ENCODE results near the gene CCL26.

CCL26 gene

GRCh38 chr7:75739796-75740672 is 32.0 kb downstream of the CCL26 start:
- no peak for DNase-seq (ENCODE audit: low read depth, low spot score)
- Histone ChIP-seq H3K4me3 (ENCODE audit: low read length) (peak overlapping the region; percentile 83), H3K27ac (ENCODE audit: low read length) (no peak overlapping the region), H3K36me3 (ENCODE audit: control insufficient read depth, insufficient read depth, low read length) (no peaks in the 10 kb centered on the region), H3K27me3 (ENCODE audit: control insufficient read depth, insufficient read depth, low read length) (no peaks in the 10 kb centered on the region), H3K4me1 (ENCODE audit: control insufficient read depth, insufficient read depth, low read length) (peaks cover 2% of the 10 kb centered on the region; the same call in 1 of the 2 replicates), H3K9me3 (ENCODE audit: control insufficient read depth, insufficient read depth, low read length) (no peaks in the 10 kb centered on the region)
- WGBS (ENCODE audit: insufficient coverage, insufficient read length), result no CpG with 5 or more reads among the region's 26 CpGs

DNA sequence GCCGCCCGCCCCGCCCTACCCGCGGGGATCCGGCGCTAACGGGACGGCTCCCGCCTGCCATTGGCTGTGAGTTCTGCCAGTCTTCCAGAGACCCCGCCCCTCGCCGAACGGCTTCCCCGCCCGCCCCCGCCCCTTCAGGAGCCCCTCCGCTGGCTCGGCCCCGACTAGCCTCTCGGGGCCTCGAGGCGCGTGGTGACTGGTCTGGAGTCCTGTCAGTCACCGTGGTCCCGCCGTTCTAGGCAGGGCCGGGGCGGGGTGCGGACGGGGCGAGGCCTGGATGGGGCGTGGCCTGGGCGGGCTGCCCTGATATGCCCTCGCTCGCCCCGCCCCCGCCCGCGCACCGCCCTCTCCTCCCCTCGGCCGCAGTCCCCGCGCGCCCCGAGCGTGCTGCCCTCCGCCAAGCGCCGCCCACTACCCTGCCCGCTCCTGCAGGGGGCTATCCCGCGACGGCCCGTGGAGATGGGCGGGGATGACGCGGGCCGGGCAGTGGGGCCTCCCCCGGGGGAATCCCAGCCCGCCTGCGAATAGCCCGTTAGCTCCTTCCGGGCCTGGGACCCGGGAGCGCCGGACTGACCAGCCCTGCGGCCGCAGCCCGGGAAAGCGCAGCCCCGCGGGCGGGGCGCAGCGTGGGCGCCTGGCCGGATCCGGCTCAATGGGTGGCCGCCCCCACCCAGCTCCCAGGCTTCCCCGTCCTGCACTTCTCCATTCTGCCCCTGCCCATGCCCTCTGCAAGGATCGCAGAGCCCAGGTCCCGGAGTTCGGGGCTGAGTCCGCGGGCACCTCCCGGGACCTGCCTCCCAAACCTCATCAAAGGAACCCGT is 32.8 kb downstream of the CCL26 start:
- Histone ChIP-seq H3K4me1 (ENCODE audit: control insufficient read depth, insufficient read depth, low read length) (peaks cover 2% of the 10 kb centered on the region; the same call in 1 of the 2 replicates), H3K27me3 (ENCODE audit: control insufficient read depth, insufficient read depth, low read length) (no peaks in the 10 kb centered on the region), H3K36me3 (ENCODE audit: control insufficient read depth, insufficient read depth, low read length) (no peaks in the 10 kb centered on the region), H3K9me3 (ENCODE audit: control insufficient read depth, insufficient read depth, low read length) (no peaks in the 10 kb centered on the region), H3K27ac (ENCODE audit: low read length) (no peak overlapping the region), H3K4me3 (ENCODE audit: low read length) (peak overlapping the region; percentile 83)
- no CpG with 5 or more reads among the region's 89 CpGs for WGBS (ENCODE audit: insufficient coverage, insufficient read length)
- peak; percentile 80 for DNase-seq (ENCODE audit: low read depth, low spot score)

DNA sequence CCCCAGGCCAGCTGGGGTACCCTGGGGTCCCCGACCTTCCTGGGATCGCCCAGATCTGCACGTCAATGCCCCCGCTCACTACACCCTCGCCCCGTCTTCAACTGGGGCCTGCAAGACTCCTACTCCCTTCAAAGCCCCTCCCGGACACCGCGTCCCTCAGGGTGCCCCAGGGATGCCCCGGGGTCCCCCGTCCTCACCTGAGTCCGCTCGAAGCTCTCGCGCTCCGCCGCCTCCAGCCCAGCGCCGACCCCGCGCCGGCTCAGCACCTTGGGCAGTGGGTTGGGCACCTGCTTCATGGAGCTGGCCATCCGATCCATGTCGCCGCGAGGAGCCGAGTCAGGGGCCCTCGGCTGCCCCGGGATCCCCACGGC is 33.4 kb downstream of the CCL26 start, which contains the start of gene HIP1:
TSS of gene HIP1 (minus strand) at position 338 of the 371 bp plus-strand sequence. CDS start at position 317, 21 bp downstream.
- Histone ChIP-seq H3K36me3 (ENCODE audit: control insufficient read depth, insufficient read depth, low read length) (no peaks in the 10 kb centered on the region), H3K4me3 (ENCODE audit: low read length) (peak within 1 kb of the TSS; percentile 83), H3K27me3 (ENCODE audit: control insufficient read depth, insufficient read depth, low read length) (no peaks in the 10 kb centered on the region), H3K4me1 (ENCODE audit: control insufficient read depth, insufficient read depth, low read length) (peaks cover 2% of the 10 kb centered on the region; the same call in 1 of the 2 replicates), H3K27ac (ENCODE audit: low read length) (no peak within 1 kb of the TSS), H3K9me3 (ENCODE audit: control insufficient read depth, insufficient read depth, low read length) (no peaks in the 10 kb centered on the region)
- WGBS (ENCODE audit: insufficient coverage, insufficient read length), result no CpG with 5 or more reads among the region's 30 CpGs
- DNase-seq (ENCODE audit: low read depth, low spot score), result no peak

- H3K27ac ChIP-seq (ENCODE audit: low read length), result no peak overlapping the region
- H3K4me3 ChIP-seq (ENCODE audit: low read length), result peak overlapping the region; percentile 81
- H3K9me3 ChIP-seq (ENCODE audit: control insufficient read depth, insufficient read depth, low read length), result no peaks in the 10 kb centered on the region
- peaks cover 2% of the 10 kb centered on the region; the same call in 1 of the 2 replicates for H3K4me1 ChIP-seq (ENCODE audit: control insufficient read depth, insufficient read depth, low read length)
- no peak for DNase-seq (ENCODE audit: low read depth, low spot score)
- no peaks in the 10 kb centered on the region for H3K36me3 ChIP-seq (ENCODE audit: control insufficient read depth, insufficient read depth, low read length)
- no peaks in the 10 kb centered on the region for H3K27me3 ChIP-seq (ENCODE audit: control insufficient read depth, insufficient read depth, low read length)
- WGBS (ENCODE audit: insufficient coverage, insufficient read length), result no CpG with 5 or more reads among the region's 18 CpGs
Observed at GRCh38 chr7:75737856-75738603, 34.0 kb downstream of the CCL26 start.

GRCh38 chr7:75735581-75736350 is 36.2 kb downstream of the CCL26 start:
- DNase-seq (ENCODE audit: low read depth, low spot score), result no peak
- no CpG with 5 or more reads among the region's 9 CpGs for WGBS (ENCODE audit: insufficient coverage, insufficient read length)
- H3K27me3 ChIP-seq (ENCODE audit: control insufficient read depth, insufficient read depth, low read length), result no peaks in the 10 kb centered on the region
- no peak overlapping the region for H3K27ac ChIP-seq (ENCODE audit: low read length)
- no peaks in the 10 kb centered on the region for H3K36me3 ChIP-seq (ENCODE audit: control insufficient read depth, insufficient read depth, low read length)
- peaks cover 3% of the 10 kb centered on the region; the same call in 1 of the 2 replicates for H3K4me1 ChIP-seq (ENCODE audit: control insufficient read depth, insufficient read depth, low read length)
- H3K4me3 ChIP-seq (ENCODE audit: low read length), result no peak overlapping the region
- no peaks in the 10 kb centered on the region for H3K9me3 ChIP-seq (ENCODE audit: control insufficient read depth, insufficient read depth, low read length)

DNA sequence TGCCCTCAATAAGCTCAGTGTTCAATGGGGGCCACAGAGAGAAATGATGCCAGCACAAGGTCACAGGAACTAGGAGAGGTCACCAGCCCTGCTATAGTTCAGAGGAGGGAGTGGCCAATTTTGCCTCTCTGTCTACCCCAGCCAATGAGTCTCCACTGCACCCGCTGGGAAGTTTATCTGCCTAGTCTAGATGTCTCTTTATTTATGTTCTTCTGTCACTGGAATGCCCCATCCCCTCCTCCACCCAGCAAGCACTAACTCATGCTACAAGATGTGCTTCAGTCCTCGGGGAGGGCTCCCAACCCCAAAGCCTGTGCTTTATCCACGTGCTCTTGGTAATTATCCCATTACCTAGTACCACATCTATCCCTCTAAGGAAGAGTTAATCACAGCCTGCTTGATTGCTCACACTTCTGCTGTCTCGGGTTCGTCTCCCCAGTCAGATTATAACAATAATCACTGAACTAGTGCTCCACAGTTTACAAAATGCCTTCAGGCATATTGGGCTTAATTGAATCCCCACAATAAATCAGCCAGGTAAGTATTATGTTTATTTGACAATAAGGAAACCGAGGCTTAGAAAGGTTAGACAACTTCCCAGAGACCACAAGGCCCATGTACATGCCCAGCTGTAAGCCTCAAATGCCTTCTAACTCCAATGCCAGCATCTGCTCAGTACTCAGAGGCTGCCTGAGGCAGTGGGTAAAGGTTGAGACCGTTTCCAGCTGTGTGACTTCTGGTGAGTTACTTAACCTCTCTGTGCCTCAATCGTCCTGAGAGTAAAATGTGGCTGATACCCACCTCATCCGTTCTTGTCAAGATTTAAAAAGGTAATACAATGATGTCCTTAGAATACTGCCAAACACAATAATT is 37.2 kb downstream of the CCL26 start:
- no peak for DNase-seq (ENCODE audit: low read depth, low spot score)
- Histone ChIP-seq H3K27ac (ENCODE audit: low read length) (no peak overlapping the region), H3K4me3 (ENCODE audit: low read length) (no peak overlapping the region), H3K27me3 (ENCODE audit: control insufficient read depth, insufficient read depth, low read length) (no peaks in the 10 kb centered on the region), H3K36me3 (ENCODE audit: control insufficient read depth, insufficient read depth, low read length) (no peaks in the 10 kb centered on the region), H3K4me1 (ENCODE audit: control insufficient read depth, insufficient read depth, low read length) (peaks cover 4% of the 10 kb centered on the region; the same call in 1 of the 2 replicates), H3K9me3 (ENCODE audit: control insufficient read depth, insufficient read depth, low read length) (no peaks in the 10 kb centered on the region)
- WGBS (ENCODE audit: insufficient coverage, insufficient read length), result no CpG with 5 or more reads among the region's 9 CpGs

DNA sequence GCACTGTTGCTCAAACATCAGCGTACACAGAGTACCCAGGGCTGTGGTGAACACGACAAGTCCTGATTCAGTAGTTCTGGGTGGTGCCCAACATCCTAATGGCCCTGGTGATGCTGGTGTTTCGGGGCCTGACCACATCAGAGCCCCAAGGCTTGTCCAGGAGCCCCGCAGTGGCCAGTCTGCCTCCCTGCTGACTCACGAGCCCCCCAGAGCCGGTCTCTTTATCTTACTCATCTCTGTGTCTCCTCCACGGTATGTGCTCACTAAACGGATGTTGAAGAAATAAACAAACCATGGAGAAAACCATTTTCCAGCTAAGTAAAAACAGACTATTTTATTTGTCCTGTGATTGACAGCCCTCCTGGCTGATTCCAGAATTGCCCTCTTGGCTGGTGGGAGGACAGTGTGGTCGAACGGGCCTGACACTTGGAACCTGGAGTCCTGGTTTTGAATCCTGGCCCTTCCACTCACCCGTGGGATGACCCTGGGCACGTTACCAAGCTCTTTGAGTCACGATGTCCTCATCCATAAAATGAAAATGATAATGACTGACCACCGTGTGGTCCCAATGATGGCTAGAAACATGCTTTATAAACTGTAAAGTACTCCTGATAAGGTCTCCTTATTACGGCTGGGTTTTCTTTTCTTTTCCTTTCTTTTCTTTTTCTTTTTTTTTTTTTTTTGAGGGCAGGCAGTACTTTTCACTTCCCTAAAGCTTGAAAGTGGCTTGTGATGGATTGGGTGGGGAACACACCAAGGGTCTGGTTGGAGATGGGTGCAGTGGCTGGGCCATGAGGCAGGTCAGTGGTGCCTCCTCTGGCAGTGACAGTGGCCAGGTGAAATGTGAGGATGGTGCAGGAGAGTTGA is 39.0 kb downstream of the CCL26 start:
- no peak overlapping the region for H3K27ac ChIP-seq (ENCODE audit: low read length)
- DNase-seq (ENCODE audit: low read depth, low spot score), result no peak

DNA sequence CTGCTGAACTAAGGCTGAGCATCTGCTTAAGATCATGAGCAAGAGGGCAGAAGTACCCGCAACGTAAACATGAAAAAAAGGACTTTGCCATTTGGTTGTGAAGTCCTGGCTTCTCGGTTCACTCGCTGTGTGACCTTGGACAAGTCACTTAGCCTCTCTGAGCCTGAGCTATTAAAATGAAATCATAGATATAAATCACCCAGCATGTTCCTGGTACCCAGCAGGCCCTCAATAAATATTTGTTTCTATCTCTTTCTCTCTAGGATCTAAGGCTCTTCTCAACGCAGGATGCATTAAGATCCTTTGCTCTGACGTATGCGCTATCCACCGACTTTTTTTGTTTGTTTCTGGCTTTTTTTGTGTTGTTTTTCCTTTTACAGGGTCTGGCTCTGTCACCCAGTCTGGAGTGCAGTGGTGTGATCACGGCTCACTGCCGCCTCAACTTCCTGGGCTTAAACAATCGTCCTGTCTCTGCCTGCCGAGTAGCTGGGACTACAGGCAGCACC is 39.9 kb downstream of the CCL26 start:
- DNase-seq (ENCODE audit: low read depth, low spot score), result no peak
- H3K27ac ChIP-seq (ENCODE audit: low read length), result no peak overlapping the region
- no CpG with 5 or more reads among the region's 12 CpGs for WGBS (ENCODE audit: insufficient coverage, insufficient read length)

More for the DNA sequence above, 39.0 kb downstream of the CCL26 start:
- no CpG with 5 or more reads among the region's 15 CpGs for WGBS (ENCODE audit: insufficient coverage, insufficient read length)
- peaks cover 7% of the 10 kb centered on the region; the same call in 1 of the 2 replicates for H3K4me1 ChIP-seq (ENCODE audit: control insufficient read depth, insufficient read depth, low read length)
- no peaks in the 10 kb centered on the region for H3K36me3 ChIP-seq (ENCODE audit: control insufficient read depth, insufficient read depth, low read length)
- no peaks in the 10 kb centered on the region for H3K9me3 ChIP-seq (ENCODE audit: control insufficient read depth, insufficient read depth, low read length)
- no peaks in the 10 kb centered on the region for H3K27me3 ChIP-seq (ENCODE audit: control insufficient read depth, insufficient read depth, low read length)
- no peak overlapping the region for H3K4me3 ChIP-seq (ENCODE audit: low read length)

More for the DNA sequence above, 39.9 kb downstream of the CCL26 start:
- Histone ChIP-seq H3K4me1 (ENCODE audit: control insufficient read depth, insufficient read depth, low read length) (peaks cover 8% of the 10 kb centered on the region; the same call in 1 of the 2 replicates), H3K27me3 (ENCODE audit: control insufficient read depth, insufficient read depth, low read length) (no peaks in the 10 kb centered on the region), H3K4me3 (ENCODE audit: low read length) (no peak overlapping the region), H3K36me3 (ENCODE audit: control insufficient read depth, insufficient read depth, low read length) (no peaks in the 10 kb centered on the region), H3K9me3 (ENCODE audit: control insufficient read depth, insufficient read depth, low read length) (no peaks in the 10 kb centered on the region)
